NCI-H2196 treated with DMSO at 0.1 percent for 48 hours (cell line): Measurements from ENCODE around the gene ERRFI1.

Experiments used
- DNase-seq: peaks from one replicate; lab custom pipeline; 2025; ENCODE audit not compliant: unreplicated experiment; lab: John Stamatoyannopoulos, UW

ERRFI1 gene

DNA sequence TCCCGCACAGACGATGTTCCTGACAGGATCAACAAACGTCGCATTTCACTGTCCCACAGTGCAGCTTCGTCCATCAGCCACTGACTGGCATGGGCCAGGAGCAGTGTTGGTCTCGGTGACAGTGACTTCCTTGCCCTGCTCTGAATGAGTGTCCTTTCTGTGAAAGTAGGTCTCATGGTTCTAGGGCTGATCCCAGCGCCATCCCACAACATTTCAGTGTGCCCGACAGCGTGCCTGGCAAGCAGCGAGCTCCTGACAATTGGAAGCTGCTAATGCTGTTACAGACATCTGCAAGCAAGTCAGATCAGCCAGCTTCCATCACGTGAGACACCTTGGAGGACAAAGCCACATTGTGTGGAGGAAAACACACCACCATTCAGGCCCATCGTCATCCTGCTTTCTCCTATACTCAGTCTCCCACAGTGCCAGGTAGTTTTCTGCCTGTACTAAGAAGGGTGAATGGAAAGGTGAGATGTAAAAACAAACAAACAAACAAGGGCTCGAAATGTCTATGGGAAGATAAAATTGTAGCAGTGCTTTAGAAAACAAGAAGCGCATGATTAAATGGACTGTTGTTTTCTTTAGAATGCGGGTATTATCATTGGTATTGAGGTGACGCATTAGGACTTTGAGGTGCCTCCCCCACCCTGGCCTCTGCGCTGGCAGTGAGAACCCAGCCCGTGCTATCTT lies 21.9 kb downstream of the ERRFI1 start:
- peak; percentile 37 for DNase-seq

DNA sequence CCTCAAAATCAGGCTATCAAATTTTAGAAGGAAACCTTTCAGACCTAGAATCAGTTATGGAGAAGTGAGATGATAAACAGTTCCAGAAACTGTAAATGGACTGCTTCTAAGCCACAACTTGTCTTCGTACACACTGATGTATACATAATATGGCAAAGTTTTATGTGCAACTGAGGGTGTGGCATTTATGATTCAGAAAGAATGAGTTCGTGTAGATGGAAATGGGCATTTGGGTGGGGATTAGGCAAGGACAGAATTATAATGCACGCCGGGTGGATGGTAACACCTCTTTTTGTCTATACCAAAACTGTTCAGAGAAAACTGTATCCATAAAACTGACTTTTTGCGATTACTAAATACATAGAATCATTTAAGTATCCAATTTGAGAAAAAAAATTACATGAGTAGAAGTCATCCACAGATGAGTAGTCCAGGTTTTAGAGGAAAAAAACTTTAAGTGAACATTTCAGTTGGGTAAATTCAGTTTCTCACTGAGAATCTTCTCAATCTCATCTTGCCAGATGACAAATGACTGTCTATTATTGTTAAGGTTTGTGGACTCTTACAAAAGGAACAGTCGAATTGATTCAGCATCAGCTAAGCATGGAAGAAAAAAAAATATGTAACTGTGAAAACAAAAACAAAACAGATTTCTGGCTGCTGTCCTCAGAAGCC lies 22.5 kb downstream of the ERRFI1 start:
- no peak for DNase-seq

DNA sequence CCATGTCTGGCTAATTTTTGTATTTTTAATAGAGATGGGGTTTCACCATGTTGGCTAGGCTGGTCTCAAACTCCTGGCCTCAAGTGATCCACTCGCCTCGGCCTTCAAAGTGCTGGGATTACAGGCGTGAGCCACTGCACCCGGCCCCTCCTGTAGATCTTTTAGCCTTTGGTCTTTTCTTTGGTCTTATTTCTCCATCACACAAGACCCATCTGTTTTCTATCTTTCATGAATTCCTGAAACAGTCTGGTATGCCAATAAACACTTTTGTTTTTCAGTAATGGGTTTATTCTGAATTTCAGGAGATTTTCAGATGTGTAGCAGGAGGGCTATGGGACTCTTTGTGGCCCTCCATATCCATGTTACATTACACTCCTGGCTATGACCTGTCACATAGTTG lies 23.2 kb downstream of the ERRFI1 start:
- DNase-seq = no peak

DNA sequence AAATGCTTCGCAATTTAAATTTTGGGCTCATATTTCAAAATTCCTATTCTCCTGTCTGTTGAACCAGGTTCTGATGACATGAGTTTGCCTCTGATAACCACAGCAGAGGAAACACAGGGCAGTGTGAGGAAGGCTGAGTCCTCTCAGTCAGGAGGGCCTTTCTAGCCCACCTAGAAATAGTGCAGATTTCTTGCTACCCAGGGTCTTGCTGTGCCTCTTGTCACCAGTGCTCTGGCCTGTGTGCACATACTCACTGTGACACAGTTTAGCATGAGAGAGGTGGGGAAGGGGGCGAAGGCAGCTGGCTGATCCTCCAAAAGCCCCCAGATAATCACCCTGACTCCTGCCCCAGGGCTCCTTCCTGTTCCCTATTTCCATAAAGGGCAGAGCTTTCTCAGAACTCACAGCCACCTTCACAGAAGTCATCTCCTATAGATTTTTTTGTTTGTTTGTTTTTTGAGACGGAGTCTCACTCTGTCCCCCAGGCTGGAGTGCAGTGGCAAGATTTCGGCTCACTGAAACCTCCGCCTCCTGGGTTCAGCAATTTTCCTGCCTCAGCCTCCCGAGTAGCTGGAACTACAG lies 23.7 kb downstream of the ERRFI1 start:
- DNase-seq = no peak

DNA sequence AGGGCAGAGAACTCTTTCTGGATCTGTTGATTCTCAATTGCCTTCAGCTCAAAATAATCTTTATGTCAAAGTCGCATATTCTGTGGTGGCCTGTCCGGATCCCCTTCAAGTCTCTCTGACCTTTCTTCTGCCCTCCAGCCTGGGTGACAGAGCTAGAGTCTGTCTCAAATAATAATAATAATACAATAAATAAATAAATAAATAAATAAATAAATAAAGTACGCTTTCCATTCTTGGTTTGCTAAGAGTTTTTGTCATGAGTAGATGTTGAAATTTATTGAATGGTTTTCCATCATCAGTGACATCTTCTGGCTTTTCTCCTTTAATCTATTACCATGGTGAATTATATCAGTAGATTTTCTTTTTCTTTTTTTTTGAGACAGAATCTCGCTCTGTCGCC lies 30.7 kb downstream of the ERRFI1 start:
- DNase-seq = no peak

DNA sequence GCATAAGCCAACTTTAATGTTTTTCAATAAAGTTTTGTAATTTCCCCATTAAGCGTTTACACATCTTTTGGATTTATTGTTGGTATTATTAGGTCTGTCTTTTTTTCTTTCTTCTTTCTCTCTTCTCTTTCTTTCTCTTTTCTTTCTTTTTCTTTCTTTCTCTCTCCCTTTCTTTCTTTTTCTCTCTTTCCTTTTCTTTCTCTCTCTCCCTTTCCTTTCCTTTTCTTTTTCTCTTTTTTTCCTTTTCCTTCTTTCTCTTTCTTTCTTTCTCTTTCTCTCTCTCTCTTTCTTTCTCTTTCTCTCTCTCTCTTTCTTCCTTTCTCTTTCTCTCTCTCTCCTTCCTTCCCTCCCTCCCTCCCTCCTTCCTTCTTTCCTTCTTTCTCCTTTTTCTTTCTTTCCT lies 31.3 kb downstream of the ERRFI1 start:
- DNase-seq = no peak

DNA sequence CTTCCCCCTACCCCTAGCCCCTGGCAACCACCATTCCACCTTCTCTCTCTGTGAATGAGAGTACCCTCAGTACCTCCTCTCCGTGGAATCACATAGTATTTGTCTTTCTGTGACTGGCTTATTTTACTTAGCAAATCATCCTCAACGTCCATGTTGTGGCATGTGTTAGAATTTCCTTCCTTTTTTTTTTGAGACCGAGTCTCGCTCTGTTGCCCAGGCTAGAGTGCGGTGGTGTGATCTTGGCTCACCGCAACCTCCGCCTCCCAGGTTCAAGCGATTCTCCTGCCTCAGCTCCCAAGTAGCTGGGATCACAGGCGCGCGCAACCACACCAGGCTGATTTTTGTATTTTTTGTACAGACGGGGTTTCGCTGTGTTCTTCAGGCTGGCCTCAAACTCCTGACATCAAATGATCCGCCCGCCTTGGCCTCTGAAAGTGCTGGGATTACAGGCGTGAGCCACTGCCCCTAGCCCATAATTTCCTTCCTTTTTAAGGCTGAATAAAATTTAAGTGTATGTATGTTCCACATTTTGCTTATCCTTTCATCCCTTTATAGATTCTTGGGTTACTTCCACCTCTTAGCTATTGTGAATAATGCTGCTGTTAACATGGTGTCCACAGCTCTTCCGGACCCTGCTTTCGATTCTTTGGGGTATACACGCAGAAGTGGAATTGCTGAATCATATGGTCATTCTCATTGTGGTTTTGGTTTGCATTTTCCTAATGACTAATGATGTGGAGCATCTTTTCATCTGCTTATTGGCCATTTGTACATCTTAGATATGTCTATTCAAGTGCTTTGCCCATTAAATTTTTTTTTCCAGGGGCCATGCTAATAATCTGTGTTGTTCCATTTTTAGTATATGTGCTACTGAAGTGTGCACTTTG lies 32.3 kb downstream of the ERRFI1 start:
- DNase-seq = no peak

DNA sequence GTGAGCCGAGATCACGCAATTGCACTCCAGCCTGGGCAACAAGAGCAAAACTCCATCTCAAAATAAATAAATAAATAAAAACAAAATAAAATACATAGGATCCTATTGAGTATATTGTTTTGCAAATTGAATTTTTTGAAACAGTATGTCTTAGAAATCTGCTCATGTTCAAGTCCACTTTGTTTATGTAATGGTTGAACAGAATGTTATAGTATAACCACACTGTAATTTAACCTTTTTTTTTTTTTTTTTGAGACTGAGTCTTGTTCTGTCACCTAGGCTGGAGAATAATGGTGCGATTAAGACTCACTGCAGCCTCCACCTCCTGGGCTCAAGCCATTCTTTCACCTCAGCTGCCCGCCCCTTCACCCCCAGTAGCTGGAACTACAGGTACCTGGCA lies 33.2 kb downstream of the ERRFI1 start:
- no peak for DNase-seq

DNA sequence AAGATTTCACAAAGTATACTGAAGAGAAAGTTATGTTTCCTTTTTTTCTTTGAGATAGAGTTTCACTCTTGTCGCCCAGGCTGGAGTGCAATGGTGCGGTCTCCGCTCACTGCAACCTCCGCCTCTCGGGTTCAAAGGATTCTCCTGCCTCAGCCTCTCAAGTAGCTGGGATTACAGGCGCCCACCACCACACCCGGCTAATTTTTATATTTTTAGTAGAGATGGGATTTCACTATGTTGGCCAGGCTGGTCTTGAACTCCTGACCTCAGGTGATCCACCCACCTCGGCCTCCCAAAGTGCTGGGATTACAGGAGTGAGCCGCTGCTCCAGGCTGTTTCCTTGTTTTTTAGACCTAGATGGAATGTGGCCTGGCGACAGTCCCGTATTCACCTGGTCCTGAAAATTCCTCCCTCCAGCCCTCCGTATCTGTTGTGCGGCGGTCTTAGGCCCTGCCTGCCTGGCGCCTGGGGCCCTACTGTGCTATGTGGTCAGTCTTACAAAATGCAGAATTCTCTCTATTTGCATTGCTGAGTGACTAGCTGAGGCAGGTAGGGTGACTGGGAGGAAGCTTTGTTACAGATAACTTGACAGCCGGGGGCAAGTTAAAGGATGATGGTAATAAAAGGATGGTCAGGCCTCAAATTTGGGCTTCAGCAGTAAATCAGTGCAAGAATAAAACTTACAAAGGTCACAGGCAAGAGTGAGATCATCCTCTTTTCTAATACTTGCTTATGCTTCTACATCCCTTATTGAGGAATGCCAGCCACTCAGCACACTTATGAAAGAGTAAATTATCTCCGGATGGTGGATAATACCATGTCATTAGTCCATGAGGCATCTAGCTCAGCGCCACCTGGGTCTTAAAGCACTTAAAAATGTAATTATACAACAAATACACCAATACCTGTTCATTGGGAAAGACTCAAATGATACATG lies 34.3 kb downstream of the ERRFI1 start:
- no peak for DNase-seq

DNA sequence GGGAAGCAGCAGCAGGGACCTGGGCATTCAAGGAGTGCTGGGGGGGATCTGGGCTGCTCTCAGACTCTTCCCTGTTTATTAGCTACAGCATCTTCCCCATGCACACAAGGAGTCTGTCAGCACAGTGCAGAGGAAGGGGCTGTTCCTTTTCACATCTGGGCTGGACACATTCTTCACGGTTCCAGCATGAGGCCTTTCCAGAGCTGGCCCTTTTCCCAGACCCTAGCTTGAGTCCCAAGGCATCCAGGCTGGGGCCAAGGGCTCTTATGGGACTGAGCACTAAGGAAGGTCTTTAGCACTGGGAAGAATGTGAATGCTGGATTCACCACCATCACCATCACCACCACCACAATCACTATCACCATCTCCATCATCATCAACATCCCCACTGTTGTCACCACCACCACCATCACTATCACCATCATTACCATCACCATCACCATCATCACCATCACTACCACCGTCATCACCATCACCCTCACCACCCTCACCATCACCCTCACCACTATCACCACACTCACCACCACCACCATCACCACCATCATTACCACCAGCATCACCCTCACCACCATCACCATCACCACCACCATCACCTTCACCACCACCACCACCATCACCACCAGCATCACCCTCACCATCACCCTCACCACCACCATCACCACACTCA lies 36.2 kb downstream of the ERRFI1 start:
- no peak for DNase-seq

DNA sequence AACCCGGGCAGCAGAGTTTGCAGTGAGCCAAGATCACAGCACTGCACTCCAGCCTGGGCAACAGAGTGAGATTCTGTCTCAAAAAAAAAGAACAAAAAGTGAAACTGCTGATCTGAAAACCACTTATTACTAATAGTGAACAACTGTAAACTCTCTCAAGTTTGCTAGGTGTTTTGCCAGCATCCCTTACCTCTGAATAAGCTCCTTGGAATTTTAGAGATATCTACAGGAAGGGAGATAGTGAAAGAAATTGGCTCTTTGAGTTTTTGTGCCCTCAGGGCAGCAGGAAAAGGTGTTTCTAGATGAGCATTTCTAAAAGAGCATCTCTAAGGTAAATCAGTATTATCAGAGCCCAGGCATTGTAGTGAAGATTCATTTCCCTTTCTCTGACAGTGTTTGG lies 37.5 kb downstream of the ERRFI1 start:
- DNase-seq = no peak

DNA sequence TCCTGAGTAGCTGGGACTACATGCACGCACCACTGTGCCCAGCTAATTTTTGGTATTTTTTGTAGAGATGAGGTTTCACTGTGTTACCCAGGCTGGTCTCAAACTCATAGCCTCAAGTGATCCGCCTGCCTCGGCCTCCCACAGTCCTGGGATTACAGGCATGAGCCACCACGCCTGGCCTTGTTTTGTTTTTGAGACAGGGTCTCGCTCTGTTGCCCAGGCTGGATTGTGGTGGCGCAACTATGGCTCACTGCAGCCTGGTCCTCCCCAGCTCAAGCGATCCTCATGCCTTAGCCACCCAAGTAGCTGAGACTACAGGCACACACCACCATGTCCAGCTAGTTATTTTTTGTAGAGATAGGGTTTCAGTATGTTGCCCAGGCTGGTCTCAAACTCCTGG lies 38.6 kb downstream of the ERRFI1 start:
- DNase-seq = no peak

DNA sequence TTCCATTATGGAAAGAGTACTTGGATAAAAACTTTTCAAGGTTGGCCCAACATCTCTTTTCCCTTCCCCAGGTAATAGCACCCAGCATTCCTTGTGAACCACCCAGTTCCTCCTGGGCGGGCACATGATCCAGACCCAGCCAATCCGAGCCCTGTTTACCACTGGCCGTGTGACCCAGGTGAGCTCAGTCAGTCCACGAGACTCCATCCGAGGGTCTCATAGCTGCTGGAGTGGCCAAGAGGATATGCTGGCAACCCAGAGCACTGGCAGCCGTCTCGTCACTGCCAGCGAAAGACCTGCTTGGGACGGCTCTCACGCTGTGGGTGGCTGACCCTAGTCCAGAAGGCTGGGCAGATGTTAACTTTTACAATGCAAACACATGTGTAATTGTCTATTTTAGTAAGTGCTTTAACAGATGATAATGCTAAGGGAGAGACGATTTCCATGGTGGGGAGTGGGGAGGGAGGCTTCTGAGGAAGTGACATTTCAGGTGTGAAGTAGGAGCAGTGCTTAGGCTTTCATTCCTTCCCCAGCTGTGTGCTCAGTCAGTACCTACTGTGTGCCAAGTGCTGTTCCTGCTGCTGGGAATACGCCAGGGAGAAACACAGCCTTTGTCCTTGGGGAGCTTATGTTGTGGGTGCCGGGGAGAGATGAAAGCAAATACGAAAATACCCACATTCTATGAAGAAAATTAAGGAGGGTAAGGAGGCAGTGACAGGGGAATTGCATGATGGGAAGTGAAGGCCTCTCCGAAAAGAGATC lies 40.1 kb downstream of the ERRFI1 start:
- DNase-seq = no peak

DNA sequence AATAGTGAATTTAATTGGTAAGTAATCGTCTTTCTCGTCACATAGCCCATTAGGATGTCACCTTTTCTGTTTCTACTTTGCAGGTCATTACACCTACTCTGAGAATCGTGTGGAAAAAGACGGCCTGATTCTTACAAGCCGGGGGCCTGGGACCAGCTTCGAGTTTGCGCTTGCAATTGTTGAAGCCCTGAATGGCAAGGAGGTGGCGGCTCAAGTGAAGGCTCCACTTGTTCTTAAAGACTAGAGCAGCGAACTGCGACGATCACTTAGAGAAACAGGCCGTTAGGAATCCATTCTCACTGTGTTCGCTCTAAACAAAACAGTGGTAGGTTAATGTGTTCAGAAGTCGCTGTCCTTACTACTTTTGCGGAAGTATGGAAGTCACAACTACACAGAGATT lies 41.3 kb downstream of the ERRFI1 start:
- no peak for DNase-seq

DNA sequence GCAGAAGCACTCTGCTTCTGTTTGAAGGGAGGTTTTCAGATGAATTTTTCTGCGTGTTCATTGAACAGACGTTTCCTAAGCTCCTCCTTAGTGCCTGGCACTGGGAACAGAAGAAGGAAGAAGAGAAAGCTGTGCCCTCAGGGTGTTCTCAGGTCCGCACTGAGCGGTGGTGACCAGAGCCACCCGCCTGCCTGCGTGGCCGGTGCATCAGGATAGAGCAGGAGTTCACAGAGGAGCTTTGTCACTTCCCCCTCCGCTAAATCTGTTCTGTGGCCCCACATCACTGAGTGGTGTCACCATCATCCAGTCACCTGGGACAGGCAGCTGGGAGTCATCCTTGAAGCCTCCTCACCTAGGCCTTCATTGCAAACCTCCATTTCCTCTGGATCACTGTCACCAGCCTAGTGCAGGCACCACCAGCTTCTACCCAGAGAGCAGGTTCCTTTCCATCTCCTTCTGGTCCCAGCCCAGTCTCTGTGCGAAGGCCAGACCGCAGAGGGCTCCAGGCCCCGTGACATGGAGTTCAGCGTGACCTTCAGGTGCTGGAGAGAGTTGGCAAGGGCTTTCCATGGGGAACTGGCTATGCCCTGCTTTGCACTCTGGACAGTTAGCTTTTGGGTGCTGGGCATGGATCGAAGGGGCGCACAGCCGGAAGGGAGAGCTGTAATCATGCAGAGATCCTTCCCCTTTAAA lies 42.9 kb downstream of the ERRFI1 start:
- DNase-seq = no peak

DNA sequence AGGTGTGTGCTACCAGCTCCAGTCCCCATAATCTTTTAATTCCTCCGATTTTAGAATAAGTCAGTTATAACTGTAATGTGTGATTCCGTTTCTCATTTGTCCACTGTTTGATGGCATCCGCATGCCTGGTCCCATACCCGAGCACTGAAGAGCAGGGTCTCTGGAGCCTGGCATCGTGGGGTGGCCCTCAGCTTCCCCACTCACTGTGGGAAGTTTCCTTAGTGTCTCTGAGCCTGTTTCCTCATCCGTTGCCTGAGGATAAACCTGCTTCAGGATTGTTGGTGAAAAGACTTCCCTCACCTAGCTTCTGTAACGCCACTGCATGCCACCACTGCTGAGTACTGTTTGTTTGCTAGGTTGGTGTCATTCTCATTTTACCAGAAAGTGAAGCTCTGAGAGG lies 45.1 kb downstream of the ERRFI1 start:
- no peak for DNase-seq

DNA sequence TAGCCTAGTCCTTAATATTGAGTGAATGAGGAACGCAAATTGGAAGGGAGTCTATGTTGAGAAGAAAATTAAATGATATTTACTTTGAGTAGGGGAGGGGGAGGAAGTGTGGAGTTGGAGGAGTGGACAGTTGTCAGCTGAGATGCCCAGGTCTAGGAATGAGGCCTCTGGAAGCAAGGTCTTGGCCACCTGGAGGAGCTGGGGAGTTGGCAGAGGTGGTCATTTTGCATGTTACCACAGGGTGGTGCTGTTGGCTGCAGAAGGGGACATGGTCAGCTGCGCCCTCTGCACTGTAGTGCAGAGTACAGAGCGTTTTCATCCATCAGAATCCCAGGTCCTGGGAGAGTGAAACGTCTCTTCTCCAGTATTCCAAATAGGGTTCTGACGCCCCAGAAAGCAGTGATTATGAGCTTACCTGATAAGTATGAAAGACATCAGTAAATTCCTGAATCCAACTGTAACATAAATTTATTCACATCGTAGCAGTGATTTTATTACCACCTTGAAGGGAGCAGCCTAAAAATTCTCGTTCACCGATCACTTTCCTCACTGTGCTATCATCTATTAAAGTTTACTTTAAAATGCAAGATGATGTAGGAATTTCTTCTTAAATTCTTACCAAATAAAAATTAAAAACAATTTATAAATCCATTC lies 50.8 kb downstream of the ERRFI1 start:
- DNase-seq = peak; percentile 84

DNA sequence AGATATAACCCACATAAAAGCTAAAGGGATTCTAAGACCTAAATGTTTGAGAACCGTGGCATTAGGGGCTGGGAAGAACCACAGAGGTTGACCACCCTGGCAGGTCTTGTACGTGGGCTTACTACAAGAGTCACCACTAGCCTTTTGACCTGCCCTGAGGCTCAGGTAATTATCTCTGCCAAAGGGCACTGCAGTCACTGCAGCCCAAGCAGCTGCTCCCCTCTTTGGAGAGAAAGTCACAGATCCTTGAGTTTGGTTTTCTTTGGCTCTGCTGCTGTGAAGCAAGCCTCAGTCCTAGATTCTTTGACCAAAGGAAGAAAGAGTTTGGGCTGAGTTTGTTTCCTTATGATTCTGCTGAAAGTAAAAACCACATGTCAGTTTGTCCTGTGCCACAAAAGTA lies 53.0 kb downstream of the ERRFI1 start:
- no peak for DNase-seq
